Fibroblast of pulmonary artery (primary cell): ENCODE results near the gene PXK.

Experiments
- DNase-seq: peaks from one replicate; pipeline ENCODE4 v3.0.0-alpha.2; 2010; ENCODE audit warnings: low read depth
- H3K4me3 ChIP-seq: replicated peaks from 2 replicates; pipeline ENCODE4 v1.5.1; 2011; ENCODE audit warnings: low read depth, mild to moderate bottlenecking, control low read depth, low read length, moderate library complexity
- CTCF ChIP-seq: IDR thresholded peaks from 2 replicates; pipeline ENCODE4 v1.5.1; 2011; ENCODE audit warnings: mild to moderate bottlenecking, control low read depth, low read length, inconsistent platforms; ENCODE audit errors: missing control alignments

Gene PXK

GRCh38 chr3:58323529-58324390 is 8.9 kb upstream of the PXK start:
- H3K4me3 ChIP-seq: no peak overlapping the region
- no peak for TF ChIP-seq CTCF
- DNase-seq: no peak

DNA sequence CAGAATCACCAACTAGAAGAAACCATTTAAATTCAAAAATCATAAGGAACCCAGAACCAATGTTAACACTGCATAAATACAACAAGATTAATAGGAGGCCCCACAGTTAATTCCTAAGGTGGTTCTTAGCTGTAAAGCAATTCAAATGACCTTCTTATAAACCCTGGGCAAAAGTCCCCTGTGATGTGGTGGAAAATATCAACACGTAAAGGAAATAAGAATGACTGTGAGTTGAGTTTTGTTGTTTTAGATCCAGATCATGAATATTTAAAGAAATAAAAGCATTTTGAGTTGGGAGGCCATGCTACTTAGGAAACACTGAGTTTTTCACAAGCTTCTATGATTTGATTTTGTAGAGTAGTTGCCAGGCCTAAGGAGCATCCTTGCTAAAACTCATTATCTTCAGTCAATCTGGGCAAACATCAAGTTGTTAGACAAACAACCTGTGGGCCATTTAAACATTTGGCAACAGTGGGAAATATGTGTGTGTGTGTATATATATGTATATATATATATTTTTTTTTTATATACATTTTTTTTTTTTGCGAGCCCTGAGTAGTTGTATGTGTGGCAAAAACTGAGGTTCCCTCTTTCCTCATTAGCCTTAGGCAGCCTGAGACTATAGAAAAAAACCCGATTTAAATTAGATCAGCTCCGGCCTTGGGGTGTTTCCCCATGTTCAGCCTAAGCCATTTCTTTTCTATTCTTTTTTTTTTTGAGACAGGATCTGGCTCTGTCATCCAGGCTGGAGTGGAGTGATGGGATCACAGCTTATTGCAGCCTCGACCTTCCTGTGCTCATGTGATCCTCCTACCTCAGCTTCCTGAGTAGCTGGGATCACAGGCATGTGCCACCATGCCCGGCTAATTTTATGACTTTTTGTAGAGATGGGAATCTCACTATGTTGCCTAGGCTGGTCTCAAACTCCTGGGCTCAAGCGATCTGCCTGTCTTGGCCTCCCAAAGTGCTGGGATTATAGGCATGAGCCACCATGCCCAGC is 8.0 kb upstream of the PXK start:
- no peak overlapping the region for H3K4me3 ChIP-seq
- TF ChIP-seq CTCF: no peak
- no peak for DNase-seq

- no peak for DNase-seq
- no peak overlapping the region for H3K4me3 ChIP-seq
- TF ChIP-seq CTCF: no peak
Observed at GRCh38 chr3:58325525-58325992, 7.1 kb upstream of the PXK start.

- H3K4me3 ChIP-seq: no peak overlapping the region
- TF ChIP-seq CTCF: no peak
- no peak for DNase-seq
Observed at GRCh38 chr3:58326267-58326900, 6.3 kb upstream of the PXK start.

- no peak for TF ChIP-seq CTCF
- H3K4me3 ChIP-seq: no peak overlapping the region
- no peak for DNase-seq
Observed at GRCh38 chr3:58329150-58329921, 3.4 kb upstream of the PXK start.

GRCh38 chr3:58329922-58330413 is 2.7 kb upstream of the PXK start:
- H3K4me3 ChIP-seq: no peak overlapping the region
- no peak for TF ChIP-seq CTCF
- DNase-seq: no peak
